HG02610 (cell line): ENCODE results near the gene RIMS4.

ENCODE experiments used
- ATAC-seq: cut with Tn5 transposase; IDR thresholded peaks from one replicate; pipeline ENCODE4 v1.9.1; 2021; ENCODE audit warnings: mild to moderate bottlenecking, moderate library complexity; ENCODE audit not compliant: unreplicated experiment

RIMS4 gene

GRCh38 chr20:44810391-44811149, at the start of gene RIMS4:
Gene RIMS4 (minus strand): TSS chr20:44810546. CDS start chr20:44810271, 275 bp downstream.
- no peak for ATAC-seq

GRCh38 chr20:44858606-44859360, 48.4 kb upstream of the RIMS4 start:
- ATAC-seq, result no peak

DNA sequence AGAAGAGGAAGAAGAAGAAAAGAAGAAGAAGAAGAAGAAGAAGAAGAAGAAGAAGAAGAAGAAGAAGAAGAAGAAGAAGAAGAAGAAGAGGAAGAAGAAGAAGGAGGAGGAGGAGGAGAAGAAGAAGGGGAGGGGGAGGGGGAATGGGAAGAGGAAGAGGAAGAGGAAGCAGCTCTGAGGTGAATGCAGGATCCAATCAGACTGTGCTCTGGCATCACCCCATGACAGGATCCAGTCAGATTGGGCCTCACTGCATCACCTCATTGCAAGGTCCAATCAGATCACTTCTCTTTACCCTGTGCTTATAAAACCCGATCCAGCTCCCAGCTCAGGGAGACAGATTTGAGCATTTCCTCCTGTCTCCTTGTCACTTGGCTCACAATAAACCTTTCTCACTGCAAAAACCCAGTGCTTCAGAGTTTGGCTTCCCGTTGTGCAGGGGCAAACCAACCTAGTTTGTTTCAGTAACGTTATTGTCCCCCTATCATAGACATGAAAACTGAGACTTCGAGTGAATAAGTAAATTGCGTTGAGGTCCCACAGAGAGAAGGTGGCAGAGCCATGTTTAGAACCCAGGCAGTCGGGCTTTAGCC, 46.6 kb upstream of the RIMS4 start:
- no peak for ATAC-seq

- no peak for ATAC-seq
Observed at GRCh38 chr20:44856442-44856841, 46.1 kb upstream of the RIMS4 start.

GRCh38 chr20:44851545-44851944, 41.2 kb upstream of the RIMS4 start:
- ATAC-seq, result no peak

- ATAC-seq, result no peak
Observed at GRCh38 chr20:44850837-44851236, 40.5 kb upstream of the RIMS4 start.

DNA sequence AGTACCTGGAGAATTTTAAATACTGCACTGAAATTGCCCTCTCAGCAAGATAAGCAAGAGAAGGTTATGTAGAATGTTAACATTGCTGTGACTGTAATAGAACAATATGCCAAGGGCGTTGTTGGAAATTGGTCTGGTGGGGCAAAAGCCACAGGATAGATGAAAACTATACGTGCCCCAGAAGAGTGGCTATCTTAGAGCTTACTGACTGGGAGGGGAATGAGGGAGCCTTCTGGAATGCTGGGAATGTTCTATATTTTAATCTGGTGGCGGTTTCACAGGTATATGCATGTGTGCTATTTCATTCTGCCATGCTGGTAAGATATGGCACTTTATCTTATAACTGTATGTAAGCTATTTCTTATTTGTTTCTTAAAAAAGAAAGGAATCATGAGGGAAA, 39.9 kb upstream of the RIMS4 start:
- ATAC-seq, result no peak

DNA sequence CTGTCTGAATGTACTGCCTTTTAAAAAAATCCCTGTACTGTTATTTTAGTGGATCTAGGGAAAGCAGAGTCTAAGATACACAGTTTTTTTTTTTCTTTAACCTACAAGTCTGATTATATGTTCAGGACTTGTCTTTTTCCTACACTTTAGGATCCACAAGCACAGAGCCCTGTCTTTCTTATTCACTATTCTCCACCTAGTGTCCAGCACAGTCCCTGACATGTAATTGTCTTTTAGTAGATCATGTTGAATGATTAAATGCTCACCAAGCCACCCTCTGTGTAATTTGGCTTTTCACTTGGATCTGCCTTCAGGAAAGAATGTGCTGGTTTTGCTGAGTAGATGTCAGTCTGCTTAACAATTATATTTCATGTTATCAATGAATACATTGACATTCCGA, 39.4 kb upstream of the RIMS4 start:
- ATAC-seq, result no peak

GRCh38 chr20:44848254-44849015, 38.1 kb upstream of the RIMS4 start:
- ATAC-seq, result no peak

- no peak for ATAC-seq
Observed at GRCh38 chr20:44843876-44844275, 33.5 kb upstream of the RIMS4 start.

DNA sequence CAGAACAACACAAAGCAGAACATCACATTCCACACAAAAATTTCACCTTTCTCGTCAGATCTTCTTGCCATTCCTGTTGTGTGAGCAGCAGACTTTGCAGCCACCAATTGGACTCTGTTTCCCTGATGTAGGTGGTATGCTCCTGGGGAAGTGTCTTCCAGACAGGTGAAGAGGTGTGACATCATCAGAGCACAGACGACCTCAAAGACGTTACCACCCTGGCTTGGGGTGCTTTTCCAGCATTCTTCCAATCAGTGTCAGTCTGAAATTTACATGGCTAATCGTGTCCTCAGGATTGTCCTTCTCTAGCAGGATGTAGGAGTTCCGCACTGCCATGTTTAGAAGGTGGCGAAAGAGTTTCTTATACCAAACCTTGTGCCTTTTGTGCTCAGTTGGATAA, 31.6 kb upstream of the RIMS4 start:
- no peak for ATAC-seq

DNA sequence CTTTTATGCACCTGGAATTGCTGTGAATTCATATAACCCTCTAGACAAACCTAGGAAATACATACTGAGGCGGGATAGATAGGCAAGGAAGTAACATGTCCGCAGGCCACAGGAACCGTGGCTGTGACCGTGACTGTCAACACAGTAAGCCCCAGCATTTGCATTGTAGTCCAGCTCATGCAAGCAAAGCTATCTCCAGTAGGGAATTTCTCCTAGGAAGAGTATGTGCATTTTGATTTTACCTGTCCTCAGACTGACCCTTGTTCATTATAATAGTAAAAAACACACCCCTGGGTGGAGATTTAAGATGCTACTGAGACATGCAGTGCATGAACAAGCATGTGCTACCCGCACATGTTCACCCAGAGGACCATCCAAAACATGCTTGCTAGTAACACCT, 30.5 kb upstream of the RIMS4 start:
- ATAC-seq, result no peak

GRCh38 chr20:44839481-44839880, 29.1 kb upstream of the RIMS4 start:
- ATAC-seq, result no peak

- no peak for ATAC-seq
Observed at GRCh38 chr20:44838521-44838920, 28.2 kb upstream of the RIMS4 start.

DNA sequence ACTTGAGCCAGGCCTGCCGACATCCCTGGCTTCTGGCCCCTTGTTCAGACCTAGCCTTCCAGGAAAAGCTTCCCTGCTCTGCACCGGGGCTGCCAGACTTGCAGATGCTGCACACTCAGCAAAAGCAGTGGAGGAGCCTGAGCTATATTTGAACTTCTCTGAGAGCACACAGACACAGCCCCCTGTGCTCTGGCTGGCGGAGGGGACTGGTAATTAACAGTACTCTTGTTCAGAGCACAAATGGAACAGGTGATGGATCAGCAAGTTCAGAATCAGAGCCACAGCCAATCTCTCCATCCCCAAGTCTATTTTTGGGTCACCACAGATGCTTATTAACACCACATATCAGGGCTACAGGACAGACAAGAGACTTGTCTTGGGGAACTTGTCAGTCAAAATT, 27.6 kb upstream of the RIMS4 start:
- ATAC-seq, result no peak

DNA sequence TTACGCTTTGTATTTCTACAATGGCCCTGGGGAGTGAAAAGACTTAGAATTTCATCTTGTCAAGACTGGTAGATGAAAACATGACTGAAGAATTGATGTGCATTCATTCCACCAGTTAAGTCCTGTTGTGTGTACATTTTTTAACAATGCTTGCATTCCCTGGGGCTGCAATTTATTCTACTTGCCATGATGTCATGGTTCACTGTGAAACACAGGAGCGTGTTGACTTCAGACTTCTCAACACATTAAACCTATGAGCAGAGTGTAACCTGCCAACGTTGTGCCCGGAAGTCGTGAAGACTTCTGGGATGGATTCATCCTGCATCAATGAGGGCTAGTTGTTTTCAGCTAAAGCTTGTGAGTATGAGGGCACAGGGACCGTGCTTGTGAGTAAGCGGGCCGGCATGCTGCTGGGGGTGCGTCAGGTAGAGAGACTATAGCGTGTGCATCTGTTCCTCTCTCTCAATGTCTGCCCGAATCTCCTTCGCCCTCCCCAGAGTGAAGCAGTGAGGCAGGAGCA, 26.3 kb upstream of the RIMS4 start:
- ATAC-seq, result no peak

DNA sequence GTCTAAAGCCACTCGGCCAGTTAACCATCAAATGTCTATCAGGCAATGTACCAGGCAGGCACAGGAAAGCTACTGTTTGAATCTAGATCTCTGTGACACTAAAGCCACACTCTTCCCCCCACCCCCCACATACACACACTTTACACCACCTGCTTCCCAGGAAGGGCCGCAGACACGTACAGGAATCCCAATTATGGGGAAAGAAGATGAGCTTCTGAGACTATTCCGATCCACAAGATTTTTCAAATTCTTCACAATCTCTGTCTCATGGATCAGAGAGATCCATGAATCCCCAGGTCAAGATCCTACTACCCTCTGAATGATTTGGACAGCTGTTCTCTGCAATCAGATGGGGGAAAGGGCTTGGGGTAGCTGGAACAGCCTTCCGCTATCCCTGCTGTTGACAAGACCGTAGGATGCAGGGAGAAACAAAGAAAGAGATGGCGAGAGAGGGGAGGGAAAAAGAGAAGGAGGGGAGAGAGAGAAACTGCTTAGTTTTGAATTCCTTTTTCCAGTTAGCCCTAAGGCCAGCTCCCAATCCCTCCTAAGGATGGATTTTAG, 25.4 kb upstream of the RIMS4 start:
- ATAC-seq, result no peak

GRCh38 chr20:44835116-44835515, 24.8 kb upstream of the RIMS4 start:
- ATAC-seq, result no peak

GRCh38 chr20:44834693-44835092, 24.3 kb upstream of the RIMS4 start:
- no peak for ATAC-seq

DNA sequence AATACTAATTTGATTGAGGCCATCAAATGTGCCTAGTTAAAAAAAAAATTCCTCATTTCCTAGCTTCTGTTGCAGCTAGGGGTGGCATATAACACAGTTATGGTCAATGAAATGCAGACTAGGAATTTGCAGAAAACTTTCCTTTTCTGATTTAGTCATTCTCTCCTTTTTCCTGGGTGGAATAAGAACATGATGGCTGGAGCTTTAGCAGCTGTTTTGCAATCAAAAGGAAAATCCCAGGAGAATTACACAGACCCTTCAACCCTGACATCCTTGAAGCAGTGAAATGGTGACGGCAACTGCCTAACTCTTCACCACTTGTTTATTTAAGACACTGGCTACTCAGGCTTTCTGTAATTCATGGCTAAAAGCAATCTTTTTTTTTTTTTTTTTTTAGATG, 23.1 kb upstream of the RIMS4 start:
- no peak for ATAC-seq

DNA sequence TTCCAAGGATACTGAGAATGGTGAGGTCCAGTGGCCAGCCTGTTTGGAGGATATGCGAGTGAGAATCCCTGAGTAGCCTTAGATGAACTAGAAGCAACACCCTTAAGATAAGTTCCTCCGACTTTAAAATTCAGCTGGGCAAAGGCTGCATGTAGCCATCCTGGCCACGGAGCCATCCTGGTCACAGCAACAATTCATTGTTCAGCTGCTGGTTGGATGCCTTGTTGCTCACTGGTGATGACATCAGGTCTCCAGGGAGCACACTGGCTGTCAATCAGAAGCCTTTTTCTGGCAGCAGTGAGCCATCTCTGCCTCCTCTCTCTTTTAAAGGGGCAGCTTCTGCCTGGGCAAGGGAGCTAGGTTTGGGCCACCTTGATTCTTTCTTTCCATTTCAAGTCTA, 22.4 kb upstream of the RIMS4 start:
- ATAC-seq, result no peak
